Caco-2 (cell line): ENCODE measurements around the gene KIF22. TPM values are rescaled to one million over a fixed set of nuclear protein-coding genes. Genes with fewer than 3 reads are reported as not detected.

Experiments
- BruUV-seq: library from RNA; stranded (reverse); fragments of 400-500 nt; replicated peaks from 2 replicates; lab custom pipeline; 2021; lab: Mats Ljungman, UMichigan
- CTCF ChIA-PET: fragments of 300-600 bp; sonication (Branson Sonifier 250); formaldehyde crosslinking; loops from one replicate; lab custom pipeline; 2022; ENCODE audit warnings: antibody characterized with exemption; lab: Charles Lee
- POLR2A ChIA-PET: fragments of 300-600 bp; sonication (Branson Sonifier 250); formaldehyde crosslinking; loops from one replicate; lab custom pipeline; 2022; ENCODE audit warnings: antibody characterized with exemption; lab: Charles Lee
- DNase-seq, 2 experiments: peaks; one replicate each; pipeline versions ENCODE4 v3.0.0 to v3.0.0-alpha.2; 2020 to 2022
- H3K27me3 ChIP-seq: replicated peaks from 2 replicates; pipeline ENCODE4 v1.6.0; 2011; ENCODE audit warnings: low read length; ENCODE audit not compliant: control insufficient read depth, insufficient read depth
- H3K36me3 ChIP-seq: 2 replicates; pipeline ENCODE4 v1.5.1; 2011; ENCODE audit warnings: low read length; ENCODE audit not compliant: control insufficient read depth, insufficient read depth
- H3K4me1 ChIP-seq: fragments of 250-450 bp; sonication (Bioruptor Pico); 2 replicates; pipeline ENCODE4 v1.5.1; 2020; ENCODE audit warnings: mild to moderate bottlenecking
- H3K4me3 ChIP-seq: 2 replicates; pipeline ENCODE4 v1.5.1; 2011; ENCODE audit warnings: low read depth, mild to moderate bottlenecking, control low read depth, low read length
- H3K9me3 ChIP-seq: fragments of 250-450 bp; sonication (Bioruptor Pico); 2 replicates; pipeline ENCODE4 v1.5.1; 2020; ENCODE audit warnings: mild to moderate bottlenecking, moderate library complexity
- H3K27ac Mint-ChIP-seq: one replicate; pipeline ENCODE4 v1.8.0; 2022; ENCODE audit warnings: mixed read lengths; ENCODE audit not compliant: unreplicated experiment
- H3K27me3 Mint-ChIP-seq: one replicate; pipeline ENCODE4 v1.8.0; 2022; ENCODE audit warnings: mixed read lengths; ENCODE audit not compliant: insufficient read depth, unreplicated experiment
- H3K36me3 Mint-ChIP-seq: one replicate; pipeline ENCODE4 v1.8.0; 2022; ENCODE audit warnings: mild to moderate bottlenecking, mixed read lengths; ENCODE audit not compliant: insufficient read depth, unreplicated experiment
- H3K4me1 Mint-ChIP-seq: one replicate; pipeline ENCODE4 v1.8.0; 2022; ENCODE audit warnings: low read depth, mixed read lengths; ENCODE audit not compliant: unreplicated experiment
- H3K4me3 Mint-ChIP-seq: one replicate; pipeline ENCODE4 v1.8.0; 2022; ENCODE audit warnings: mild to moderate bottlenecking, moderate library complexity, mixed read lengths; ENCODE audit not compliant: unreplicated experiment
- H3K9me3 Mint-ChIP-seq: one replicate; pipeline ENCODE4 v1.8.0; 2022; ENCODE audit warnings: mixed read lengths; ENCODE audit not compliant: unreplicated experiment
- CTCF ChIP-seq, 2 experiments: fragments of 200-600 bp in 1 of 2; IDR thresholded peaks; 1 replicate in 1 of 2; 2 replicates in 1 of 2; pipeline versions ENCODE4 v1.5.1 to v1.8.0; 2011 to 2022; ENCODE audit warnings: antibody characterized with exemption in 1 of 2, control low read depth in 1 of 2, inconsistent platforms in 1 of 2, low read depth in 1 of 2, low read length in 1 of 2, mild to moderate bottlenecking in 1 of 2, moderate library complexity in 1 of 2; ENCODE audit not compliant: insufficient read depth in 1 of 2, severe bottlenecking in 1 of 2, unreplicated experiment in 1 of 2
- intact Hi-C: fragments of 100-400 bp; cut with micrococcal nuclease; formaldehyde crosslinking; loops from one replicate; pipeline ENCODE4 v1.10.0; 2022; ENCODE audit not compliant: unreplicated experiment
- total RNA-seq: library from RNA; stranded (reverse); gene quantifications from 2 replicates; pipeline ENCODE4 v1.2.3, GENCODE V29; 2022

Gene KIF22
- total RNA-seq, 1 experiment from 2014 or later, result 152 TPM

- BruUV-seq, result no TSS peak
- no peak overlapping the region for H3K27ac Mint-ChIP-seq
- peaks cover 27% of the 10 kb centered on the region for H3K36me3 Mint-ChIP-seq
- H3K4me1 ChIP-seq, result peaks cover 6% of the 10 kb centered on the region; the same call in 1 of the 2 replicates
- no peak for DNase-seq
- no peak overlapping the region for H3K4me3 Mint-ChIP-seq
- CTCF ChIA-PET, result interaction anchor here (0.7 to 1.8 kb wide), 3 partner anchors 38 to 55 kb away, joined by 3 to 4 read pairs (median 3); partner anchors contain the start of gene SEZ6L2
- no peaks in the 10 kb centered on the region for H3K27me3 ChIP-seq
- H3K4me1 Mint-ChIP-seq, result peaks cover 6% of the 10 kb centered on the region
- peaks cover 3% of the 10 kb centered on the region; the same call in 1 of the 2 replicates for H3K36me3 ChIP-seq
- intact Hi-C loops, result no loop called here
- no peaks in the 10 kb centered on the region for H3K9me3 Mint-ChIP-seq
- H3K27me3 Mint-ChIP-seq, result no peaks in the 10 kb centered on the region
- no peak for TF ChIP-seq CTCF (IDR thresholded peaks at IDR 0.05; ENCODE audit: insufficient read depth in 1 of 2, low read depth in 1 of 2, low read length in 1 of 2, severe bottlenecking in 1 of 2, unreplicated experiment in 1 of 2)
- H3K4me3 ChIP-seq, result no peak overlapping the region
- H3K9me3 ChIP-seq, result no peaks in the 10 kb centered on the region
- POLR2A ChIA-PET, result no interaction called here
Observed at GRCh38 chr16:29844575-29845331, 54.2 kb downstream of the KIF22 start.

GRCh38 chr16:29845656-29846055, 55.1 kb downstream of the KIF22 start:
- no peak overlapping the region for H3K4me3 ChIP-seq
- peaks cover 6% of the 10 kb centered on the region for H3K4me1 Mint-ChIP-seq
- H3K4me3 Mint-ChIP-seq, result no peak overlapping the region
- DNase-seq, result no peak
- H3K36me3 ChIP-seq, result 0 out of 2 replicates have a peak, but pooled peaks cover 3% of the 10 kb centered on the region
- peaks cover 7% of the 10 kb centered on the region; the same call in 1 of the 2 replicates for H3K4me1 ChIP-seq
- intact Hi-C loops, result no loop called here
- H3K27ac Mint-ChIP-seq, result no peak overlapping the region
- H3K9me3 Mint-ChIP-seq, result no peaks in the 10 kb centered on the region
- ChIA-PET CTCF (interaction anchor here (0.7 kb wide), 2 partner anchors 39 to 46 kb away, joined by 3 to 4 read pairs; no protein-coding TSS in a partner anchor), POLR2A (no interaction called here)
- BruUV-seq, result no TSS peak
- no peaks in the 10 kb centered on the region for H3K9me3 ChIP-seq
- H3K27me3 Mint-ChIP-seq, result no peaks in the 10 kb centered on the region
- no peak for TF ChIP-seq CTCF (IDR thresholded peaks at IDR 0.05; ENCODE audit: insufficient read depth in 1 of 2, low read depth in 1 of 2, low read length in 1 of 2, severe bottlenecking in 1 of 2, unreplicated experiment in 1 of 2)
- H3K27me3 ChIP-seq, result no peaks in the 10 kb centered on the region
- peaks cover 22% of the 10 kb centered on the region for H3K36me3 Mint-ChIP-seq

- intact Hi-C loops, result loop anchor here (2.0 kb wide), 1 partner anchor 32 kb away; the partner anchor contains the start of gene PAGR1
- no TSS peak for BruUV-seq
- TF ChIP-seq CTCF (IDR thresholded peaks at IDR 0.05; ENCODE audit: insufficient read depth in 1 of 2, low read depth in 1 of 2, low read length in 1 of 2, severe bottlenecking in 1 of 2, unreplicated experiment in 1 of 2), result peak; percentile 55 to 73
- peak; percentile 65 to 70 for DNase-seq
- peaks cover 7% of the 10 kb centered on the region; the same call in 1 of the 2 replicates for H3K4me1 ChIP-seq
- H3K36me3 ChIP-seq, result 0 out of 2 replicates have a peak, but pooled peaks cover 3% of the 10 kb centered on the region
- ChIA-PET CTCF (interaction anchor here (0.6 to 1.8 kb wide), 21 partner anchors 9 to 148 kb away, joined by 3 to 26 read pairs (median 4); partner anchors contain the start of genes CDIPT, MAZ, MVP and PAGR1), POLR2A (interaction anchor here (0.6 to 1.8 kb wide), 2 partner anchors 19 to 25 kb away, joined by 4 to 7 read pairs; no protein-coding TSS in a partner anchor)
- H3K27me3 ChIP-seq, result no peaks in the 10 kb centered on the region
- H3K4me3 ChIP-seq, result no peak overlapping the region
- Mint-ChIP-seq H3K9me3 (no peaks in the 10 kb centered on the region), H3K4me1 (peaks cover 6% of the 10 kb centered on the region), H3K27ac (no peak overlapping the region), H3K4me3 (no peak overlapping the region), H3K27me3 (no peaks in the 10 kb centered on the region), H3K36me3 (peaks cover 22% of the 10 kb centered on the region)
- no peaks in the 10 kb centered on the region for H3K9me3 ChIP-seq
Observed at GRCh38 chr16:29848420-29849297, 58.1 kb downstream of the KIF22 start.
